Choroid plexus epithelial cell (primary cell): ENCODE results near the gene IFI27L2.

Source experiments
- DNase-seq: peaks from one replicate; pipeline ENCODE4 v3.0.0-alpha.2; 2010; ENCODE audit warnings: low read depth
- H3K4me3 ChIP-seq: 2 replicates; pipeline ENCODE4 v1.5.1; 2011; ENCODE audit warnings: low read depth, mild to moderate bottlenecking, control low read depth, low read length, moderate library complexity
- TF ChIP-seq, protein P1 (sequence below): conservative IDR thresholded peaks from 2 replicates; pipeline ENCODE4 v1.5.1; 2011; ENCODE audit warnings: low read depth, mild to moderate bottlenecking, control low read depth, inconsistent platforms, low read length, moderate library complexity

The IFI27L2 gene

DNA sequence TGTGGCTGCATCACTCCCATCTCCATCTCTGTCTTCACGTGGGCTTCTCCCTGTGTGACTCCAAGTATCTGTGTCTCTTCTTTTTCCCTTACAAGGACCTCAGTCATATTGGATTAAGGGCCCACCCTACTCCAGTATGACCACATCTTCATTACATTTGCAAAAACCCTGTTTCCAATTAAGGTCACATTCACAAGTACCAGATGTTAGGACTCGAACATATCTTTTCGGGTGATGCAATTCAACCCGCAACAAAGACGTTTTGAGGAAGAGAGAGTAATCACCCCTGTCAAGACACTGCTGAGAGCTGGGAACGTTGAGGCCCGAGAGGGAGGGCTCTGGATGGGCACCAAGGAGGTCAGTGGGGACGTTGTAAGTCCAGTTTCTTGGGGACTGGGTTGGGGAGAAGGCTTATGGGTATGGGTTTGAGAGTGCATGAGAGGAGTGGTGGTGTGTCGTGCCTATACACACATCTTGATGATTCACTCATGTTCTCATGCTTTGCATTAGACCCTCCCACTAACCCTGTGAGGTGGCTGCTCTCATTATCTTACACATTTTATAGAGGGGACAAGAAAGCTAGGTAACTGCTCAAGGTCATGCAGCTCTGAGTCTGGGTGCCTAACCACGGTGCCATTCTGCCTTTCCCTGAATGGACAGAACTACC is 30.9 kb downstream of the IFI27L2 start:
- H3K4me3 ChIP-seq: no peak overlapping the region
- TF ChIP-seq, protein P1, sequence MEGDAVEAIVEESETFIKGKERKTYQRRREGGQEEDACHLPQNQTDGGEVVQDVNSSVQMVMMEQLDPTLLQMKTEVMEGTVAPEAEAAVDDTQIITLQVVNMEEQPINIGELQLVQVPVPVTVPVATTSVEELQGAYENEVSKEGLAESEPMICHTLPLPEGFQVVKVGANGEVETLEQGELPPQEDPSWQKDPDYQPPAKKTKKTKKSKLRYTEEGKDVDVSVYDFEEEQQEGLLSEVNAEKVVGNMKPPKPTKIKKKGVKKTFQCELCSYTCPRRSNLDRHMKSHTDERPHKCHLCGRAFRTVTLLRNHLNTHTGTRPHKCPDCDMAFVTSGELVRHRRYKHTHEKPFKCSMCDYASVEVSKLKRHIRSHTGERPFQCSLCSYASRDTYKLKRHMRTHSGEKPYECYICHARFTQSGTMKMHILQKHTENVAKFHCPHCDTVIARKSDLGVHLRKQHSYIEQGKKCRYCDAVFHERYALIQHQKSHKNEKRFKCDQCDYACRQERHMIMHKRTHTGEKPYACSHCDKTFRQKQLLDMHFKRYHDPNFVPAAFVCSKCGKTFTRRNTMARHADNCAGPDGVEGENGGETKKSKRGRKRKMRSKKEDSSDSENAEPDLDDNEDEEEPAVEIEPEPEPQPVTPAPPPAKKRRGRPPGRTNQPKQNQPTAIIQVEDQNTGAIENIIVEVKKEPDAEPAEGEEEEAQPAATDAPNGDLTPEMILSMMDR: no peak
- peak; percentile 23 for DNase-seq

DNA sequence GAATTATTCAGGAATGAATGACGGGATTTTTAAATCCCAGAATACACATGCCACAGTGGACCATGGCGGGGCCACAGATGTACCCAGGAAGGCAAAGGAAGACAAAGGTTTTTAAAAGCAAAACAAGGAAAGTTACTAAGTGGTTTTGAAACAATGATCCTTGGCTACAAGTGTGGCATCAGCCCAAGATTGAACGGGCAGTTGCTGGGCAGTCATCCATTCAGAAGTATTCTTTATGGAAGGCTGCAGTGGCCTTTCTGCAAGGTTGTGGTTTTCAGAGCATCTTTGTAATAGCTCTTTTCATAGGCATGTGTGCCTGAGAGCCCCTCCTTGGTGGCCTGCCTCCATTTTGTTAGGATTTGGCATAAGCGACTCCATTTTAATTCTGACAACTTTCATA is 32.3 kb downstream of the IFI27L2 start:
- H3K4me3 ChIP-seq: no peak overlapping the region
- DNase-seq: no peak
- TF ChIP-seq, protein P1: no peak

DNA sequence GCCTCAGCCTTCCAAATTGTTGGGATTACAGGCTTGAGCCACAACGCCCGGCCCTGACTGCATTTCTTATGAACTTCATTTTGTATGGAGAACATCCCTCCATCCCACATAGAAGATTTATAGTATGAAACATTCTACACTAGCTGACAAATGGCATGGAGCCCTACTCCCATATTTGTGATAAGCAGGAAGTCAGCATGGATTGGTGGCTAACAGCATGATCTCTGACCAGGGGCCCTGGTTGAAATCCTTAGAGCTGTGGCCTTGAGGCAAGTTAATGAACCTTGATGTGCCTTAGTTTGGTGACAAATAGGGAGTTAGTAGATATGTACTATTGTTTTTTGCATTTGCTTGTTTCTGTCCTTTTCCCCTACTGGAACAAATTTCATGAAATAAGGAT is 36.0 kb downstream of the IFI27L2 start:
- no peak for DNase-seq
- no peak overlapping the region for H3K4me3 ChIP-seq
- TF ChIP-seq, protein P1: no peak

DNA sequence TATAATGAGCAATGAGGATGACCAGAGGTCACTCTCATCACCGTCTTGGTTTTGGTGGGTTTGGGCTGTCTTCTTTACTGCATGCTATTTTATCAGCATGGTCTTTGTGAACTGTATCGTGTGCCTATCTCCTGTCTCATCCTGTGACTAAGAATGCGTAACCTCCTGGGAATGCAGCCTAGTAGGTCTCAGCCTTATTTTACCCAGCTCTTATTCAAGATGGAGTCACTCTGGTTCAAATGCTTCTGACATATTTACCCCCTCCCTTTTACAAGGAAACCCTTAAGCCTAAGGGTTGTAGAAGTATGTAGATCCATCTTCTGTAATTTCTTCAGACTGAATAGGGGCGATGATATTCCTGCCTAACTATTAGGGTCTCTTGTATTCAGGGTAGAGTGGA is 39.9 kb downstream of the IFI27L2 start:
- TF ChIP-seq, protein P1: no peak
- DNase-seq: no peak
- no peak overlapping the region for H3K4me3 ChIP-seq

DNA sequence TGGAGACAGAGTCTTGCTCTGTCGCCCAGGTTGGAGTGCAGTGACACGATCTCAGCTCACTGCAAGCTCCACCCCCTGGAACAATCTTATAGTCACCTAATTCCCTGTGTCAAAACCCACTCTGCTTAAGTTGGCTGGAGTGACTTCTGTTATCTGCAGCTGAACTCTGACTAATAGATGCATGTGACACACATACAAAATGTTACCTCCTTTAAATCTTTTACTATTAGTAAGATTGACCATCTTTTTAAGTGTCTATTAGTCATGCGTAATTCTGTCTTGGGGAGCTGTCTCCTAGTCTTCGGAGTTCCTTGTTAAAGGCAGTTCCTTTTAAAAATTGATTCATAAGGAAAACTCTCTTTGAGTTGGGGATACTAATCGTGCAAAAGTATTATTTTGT is 40.9 kb downstream of the IFI27L2 start:
- DNase-seq: peak; percentile 23
- TF ChIP-seq, protein P1: no peak
- no peak overlapping the region for H3K4me3 ChIP-seq

DNA sequence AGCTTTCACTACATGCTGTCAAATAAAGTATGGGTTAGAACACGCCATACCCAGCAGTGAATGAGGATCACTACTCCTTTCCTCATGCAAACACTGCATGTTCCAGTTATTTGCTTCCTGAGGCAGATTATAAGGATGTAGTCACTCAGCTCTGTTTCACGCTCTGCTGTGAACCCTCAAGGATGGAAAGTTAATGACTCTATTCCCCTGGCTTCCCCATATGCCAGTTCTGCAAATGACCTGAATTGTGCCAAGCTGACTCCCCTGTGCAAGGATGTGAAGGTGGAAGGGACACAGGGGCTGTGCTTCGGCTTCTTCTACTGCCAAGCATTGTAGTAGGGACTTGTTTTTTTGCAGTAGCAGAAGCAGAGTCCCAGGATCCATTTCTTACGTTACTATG is 41.5 kb downstream of the IFI27L2 start:
- TF ChIP-seq, protein P1: no peak
- no peak for DNase-seq
- no peak overlapping the region for H3K4me3 ChIP-seq

DNA sequence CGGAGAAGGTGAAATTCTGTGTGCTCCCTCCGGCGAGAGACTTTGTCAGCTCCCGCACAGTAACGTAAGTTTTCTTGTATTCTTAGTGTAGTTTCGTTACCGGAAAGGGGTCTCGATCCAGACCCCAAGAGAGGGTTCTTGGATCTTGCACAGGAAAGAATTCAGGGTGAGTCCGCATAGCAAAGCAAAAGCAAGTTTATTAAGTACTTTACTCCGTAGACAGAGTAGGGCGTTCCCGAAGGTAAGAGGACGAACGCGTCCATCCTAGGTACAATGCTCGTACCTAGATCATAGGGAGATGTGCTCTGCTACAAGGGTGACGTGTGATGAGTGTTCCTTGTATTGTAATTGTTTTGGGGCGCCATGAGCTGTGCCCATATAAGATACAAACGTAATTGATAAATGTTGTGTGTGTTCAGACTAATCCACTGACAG is 48.0 kb downstream of the IFI27L2 start:
- peak overlapping the region; percentile 95 for H3K4me3 ChIP-seq
- DNase-seq: no peak
- TF ChIP-seq, protein P1: no peak
